GM21786 (cell line): ENCODE measurements around the gene CNNM3.
A peak's percentile ranks its signal among the peaks of the same experiment; 100 is the strongest.
"Not testable (repeated sequence)": the region's sequence is repeated elsewhere in the genome, so short reads cannot be mapped to it uniquely, and the experiment has no call there.

ENCODE experiments used
- ATAC-seq: cut with Tn5 transposase; IDR thresholded peaks from one replicate; pipeline ENCODE4 v1.9.1; 2021; ENCODE audit not compliant: unreplicated experiment

The CNNM3 gene

DNA sequence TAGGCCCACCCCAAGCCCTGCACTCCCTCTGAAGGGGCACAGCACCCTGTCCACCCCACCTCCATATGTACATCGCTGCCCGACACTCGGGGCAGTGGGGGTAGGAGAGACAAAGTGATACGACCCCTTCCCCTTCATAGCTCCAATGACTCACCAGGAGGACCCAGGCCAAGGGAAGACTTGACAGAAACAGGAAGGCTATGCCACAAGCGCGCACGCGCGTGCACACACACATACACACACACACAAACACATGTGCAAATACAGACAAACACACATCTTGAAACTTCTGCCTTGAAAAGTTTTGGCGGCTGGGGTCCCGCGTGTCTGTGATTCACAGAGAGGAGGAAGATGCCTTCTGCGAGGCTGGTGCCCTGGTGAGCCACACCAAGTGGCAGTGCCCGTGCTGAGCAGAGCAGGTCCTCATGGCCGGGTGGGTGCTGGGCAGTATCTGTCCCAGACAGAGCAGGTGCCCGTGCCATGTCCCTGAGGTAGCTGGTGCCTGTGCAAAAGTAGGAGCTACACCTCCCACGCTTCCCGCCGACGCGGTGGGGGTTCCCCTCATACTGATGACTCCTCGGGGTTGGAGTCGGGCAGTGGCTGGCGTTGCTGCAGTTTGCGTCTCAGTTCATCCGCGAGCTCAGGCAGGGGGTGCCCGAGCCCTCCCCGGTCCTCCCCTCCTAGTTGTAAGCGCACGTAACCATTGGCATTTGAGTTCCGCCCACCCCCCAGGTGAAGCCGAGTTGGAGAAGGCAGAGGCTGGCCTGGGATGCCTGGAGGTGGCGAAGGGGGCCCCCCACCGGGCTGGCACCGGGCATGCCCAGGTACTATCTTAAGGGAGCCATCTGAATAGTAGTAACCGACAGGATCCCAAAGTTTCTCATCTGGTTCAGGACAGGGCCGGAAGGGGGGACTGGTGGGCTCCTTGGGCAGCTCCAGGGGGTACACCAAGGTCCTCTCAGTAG lies 44.3 kb downstream of the CNNM3 start:
- no peak for ATAC-seq

DNA sequence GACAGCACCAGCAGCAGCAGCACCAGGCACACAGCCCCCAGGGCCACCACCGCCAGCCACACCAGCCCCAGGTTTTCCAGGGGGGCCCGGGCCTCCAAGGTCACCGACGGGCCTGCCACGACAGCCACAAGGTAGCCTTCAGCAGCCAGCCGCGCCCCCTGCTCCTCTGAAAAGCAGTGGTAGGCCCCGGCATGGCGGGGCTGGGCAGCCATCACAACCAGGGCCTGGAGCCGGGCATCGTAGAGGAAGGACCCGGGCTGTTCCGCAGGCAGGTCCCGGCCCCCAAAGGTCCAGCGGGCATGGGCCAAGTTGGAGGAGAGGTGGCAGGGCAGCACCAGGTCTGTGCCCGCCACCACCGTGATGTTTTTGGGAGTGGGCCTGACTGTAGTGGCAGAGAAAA lies 45.0 kb downstream of the CNNM3 start:
- no peak for ATAC-seq

DNA sequence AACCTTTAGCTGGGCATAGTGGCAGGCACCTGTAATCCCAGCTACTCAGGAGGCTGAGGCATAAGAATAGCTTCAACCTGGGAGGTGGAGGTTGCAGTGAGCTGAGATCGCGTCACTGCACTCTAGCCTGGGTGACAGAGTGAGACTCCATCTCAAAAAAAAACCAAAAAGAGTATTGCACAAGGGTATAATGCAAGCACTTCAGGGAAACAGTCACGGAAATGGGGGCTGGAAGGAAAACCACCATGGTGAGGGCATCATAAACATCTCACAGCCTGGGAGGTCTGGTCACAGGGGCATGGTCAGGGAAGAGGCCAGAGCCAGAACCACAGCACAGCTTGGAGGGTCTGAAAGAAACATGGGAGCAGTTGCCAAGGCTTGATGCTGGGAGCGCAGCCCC lies 47.0 kb downstream of the CNNM3 start:
- ATAC-seq: not testable (repeated sequence)

DNA sequence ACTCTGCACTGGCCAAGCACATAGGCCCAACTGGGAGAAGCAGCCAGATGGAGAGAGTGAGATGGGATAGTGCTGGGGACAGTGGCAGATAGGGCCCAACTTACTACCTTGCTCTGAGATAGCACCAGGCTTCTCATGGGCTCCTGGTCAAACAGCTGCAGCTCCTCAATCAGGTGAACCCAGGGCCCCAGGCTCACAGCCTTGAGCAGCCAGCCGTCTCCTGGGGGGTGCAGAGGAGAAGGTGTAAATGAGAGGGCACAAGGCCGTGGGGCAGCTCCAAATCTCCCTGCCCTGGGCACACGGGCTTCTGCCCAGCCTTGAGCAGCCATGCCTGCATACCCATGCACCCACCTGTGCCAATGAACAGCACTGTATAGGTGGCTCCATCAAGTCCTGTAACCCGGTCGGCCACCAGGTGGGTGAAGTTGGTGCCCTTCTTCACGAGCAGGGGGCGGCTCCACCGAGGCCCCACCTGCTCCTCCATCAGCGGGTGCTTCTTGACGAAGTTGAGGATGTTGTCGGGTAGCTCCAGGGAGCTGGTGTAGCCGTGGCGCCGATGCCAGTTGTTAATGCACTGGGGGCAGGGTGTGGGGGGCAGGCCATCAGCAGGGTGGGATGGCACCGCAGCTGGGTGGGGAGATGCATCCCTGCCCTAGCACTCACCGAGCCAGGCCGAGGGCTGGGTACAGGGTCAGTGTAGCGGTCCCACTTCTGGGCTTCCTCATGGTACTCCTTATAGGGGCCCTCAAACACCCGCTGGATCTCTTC lies 47.7 kb downstream of the CNNM3 start:
- no peak for ATAC-seq

DNA sequence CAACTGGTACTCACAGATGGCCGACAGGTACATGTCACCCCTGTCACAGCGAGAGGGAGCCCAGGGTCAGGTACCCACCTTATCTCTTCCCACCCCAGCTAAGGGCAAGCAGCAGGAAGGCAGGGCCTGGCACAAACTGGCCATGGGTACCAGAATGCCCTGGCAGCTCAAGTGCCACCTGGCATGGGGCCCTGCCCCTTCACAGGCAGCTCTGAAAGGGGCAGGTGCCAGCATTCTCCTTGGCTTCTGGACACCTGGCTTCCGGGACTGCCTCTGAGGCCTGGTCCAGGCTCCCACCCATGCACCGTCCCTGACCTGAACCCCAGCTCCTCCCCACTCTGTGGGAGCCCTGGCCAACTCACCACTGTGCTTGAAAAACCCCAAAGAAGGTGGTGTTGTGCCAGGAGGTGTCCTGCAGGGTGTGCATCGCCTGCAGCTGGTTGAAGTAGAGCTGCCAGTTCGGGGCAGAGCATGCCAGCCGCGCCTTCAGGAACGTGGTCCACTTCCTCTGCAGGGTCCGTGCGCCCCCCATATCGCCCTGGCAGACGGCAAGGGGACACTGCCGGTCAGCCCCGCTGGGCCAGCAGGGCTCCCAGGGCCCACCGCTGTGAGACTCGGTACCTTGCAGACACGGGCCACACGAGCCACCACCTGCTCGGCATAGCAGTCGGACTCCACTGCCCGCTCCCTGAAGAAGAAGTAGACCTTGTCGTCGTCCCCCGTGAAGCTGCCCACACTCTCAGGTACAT lies 48.4 kb downstream of the CNNM3 start:
- no peak for ATAC-seq

DNA sequence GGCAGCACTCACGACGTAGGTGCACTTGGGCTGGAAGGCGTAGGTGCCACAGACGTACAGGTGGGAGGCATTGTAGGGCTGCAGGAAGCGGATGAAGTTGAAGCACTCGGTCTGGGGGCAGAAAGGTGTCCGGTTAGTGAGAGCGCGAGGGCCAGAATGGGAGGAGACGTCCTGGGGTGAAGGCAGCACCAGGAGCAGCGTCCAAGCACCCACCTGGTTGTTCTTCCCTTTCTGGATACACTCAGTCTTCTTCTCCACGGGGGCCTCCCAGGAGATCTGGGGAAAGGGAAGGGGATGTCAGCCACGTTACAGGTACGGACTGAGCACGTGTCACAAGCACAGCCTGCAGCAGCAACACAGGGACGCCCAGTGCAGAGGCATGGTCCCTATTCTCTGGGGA lies 49.6 kb downstream of the CNNM3 start:
- no peak for ATAC-seq

DNA sequence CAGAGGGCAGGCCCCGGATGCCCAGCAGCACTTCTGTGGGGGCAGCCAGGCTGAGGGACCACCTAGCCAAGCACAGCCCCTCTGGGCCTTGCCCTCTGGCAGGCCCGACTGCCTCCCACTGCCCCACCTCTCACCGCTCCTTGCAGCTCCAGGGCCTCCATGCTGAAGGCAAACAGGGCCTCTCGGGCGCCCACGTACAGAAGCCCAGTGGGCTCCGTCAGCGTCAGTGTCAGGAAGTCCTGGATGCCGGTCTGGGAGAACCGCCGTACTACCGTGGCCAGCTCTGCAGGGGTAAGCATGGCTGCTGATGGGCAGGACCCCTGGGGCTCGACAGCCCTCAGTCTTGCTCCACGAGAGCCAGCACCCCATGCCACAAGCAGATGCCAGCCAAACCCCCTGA lies 50.1 kb downstream of the CNNM3 start:
- no peak for ATAC-seq

DNA sequence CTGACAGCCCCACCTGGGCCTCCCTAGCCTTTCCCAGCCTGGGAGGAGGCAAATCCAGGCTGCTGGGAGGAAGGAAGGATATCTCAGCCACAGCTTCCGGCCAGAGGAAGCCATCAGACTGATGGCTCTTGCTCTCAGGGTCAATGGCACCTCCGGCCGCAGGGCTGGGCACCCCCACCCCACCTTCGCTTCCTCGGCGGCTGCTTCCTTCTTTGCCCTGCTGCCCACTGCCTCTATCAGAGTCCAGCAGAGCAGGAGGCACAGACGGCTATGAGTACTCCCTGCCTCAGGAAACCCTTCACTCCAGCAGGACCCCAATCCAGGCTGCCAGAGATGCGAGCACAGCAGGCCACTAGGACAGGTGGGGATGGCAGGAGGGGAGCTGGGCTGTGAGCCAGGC lies 50.5 kb downstream of the CNNM3 start:
- no peak for ATAC-seq

DNA sequence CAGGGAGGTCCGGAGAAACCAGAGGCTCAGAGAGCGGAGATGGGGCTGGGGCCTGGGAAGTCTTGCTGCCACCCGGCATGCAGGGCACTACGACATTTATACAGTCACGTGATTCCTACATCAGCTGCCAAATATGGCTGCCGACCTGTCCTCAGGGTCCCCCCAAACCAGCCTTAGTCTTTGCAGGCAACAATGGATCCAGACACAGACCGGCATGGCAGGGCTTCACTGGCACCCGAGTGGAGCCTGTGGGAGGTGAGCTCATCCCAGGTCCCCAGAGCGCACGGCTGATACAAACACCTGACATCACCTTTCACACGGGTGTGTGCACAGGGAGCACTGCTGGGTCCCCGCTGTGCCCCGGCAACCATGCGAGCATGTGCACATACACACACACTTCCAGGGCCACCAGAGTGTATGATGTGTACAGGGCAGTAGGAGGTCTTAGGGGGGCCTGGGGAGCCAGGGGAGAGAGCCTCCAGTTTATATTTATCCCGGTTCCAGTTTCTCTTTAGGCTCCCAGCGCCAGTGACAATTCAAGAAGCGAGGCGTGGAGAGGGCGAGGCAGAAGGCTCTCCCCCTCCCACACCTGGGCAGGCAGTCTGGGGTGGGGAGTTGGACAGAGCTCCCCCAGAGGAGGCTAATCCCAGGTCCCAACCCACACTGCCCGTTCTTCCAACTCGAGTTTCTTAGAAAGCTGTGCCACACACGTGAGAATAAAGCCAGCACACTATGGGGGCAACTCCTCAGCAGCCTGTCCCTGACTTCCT lies 51.1 kb downstream of the CNNM3 start:
- no peak for ATAC-seq

DNA sequence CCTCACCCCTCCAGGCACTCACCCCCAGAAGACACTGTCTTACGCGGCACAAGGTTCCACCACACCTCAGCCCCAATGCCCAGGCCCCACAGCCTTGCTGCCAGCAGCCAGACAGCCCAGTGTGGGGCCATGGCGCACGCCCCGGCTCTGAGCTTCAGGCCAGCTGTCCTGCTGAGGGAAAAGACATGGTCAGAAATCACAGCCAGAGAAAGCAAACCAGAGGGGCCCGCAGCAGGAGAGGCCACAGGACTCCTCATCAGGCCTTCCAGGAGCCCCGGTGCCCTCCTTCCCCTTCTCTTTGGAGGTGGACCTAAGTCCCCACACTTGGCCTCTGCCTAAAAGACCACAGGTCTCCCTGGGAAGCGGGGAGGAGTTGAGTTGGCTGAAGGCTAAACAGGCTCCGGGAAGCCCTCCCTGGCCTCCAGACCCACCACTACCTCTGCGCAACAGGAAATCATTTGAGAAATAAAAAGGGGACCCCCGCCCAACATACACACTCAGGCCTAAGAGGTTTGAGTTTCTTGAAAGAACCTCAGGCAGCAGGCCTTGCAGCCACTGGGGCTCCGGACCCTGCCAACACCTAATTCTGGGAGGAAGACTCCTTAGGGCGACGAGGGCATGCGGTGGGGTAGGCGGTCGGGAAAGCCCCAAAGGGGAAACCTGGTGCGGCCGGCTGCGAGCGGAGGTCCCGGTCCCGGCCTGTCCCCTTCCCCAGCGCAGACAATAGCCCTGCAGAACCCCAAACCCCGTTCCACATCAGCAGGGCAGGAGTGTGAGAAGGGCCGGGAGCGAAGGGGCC lies 51.9 kb downstream of the CNNM3 start:
- peak; percentile 15 for ATAC-seq

DNA sequence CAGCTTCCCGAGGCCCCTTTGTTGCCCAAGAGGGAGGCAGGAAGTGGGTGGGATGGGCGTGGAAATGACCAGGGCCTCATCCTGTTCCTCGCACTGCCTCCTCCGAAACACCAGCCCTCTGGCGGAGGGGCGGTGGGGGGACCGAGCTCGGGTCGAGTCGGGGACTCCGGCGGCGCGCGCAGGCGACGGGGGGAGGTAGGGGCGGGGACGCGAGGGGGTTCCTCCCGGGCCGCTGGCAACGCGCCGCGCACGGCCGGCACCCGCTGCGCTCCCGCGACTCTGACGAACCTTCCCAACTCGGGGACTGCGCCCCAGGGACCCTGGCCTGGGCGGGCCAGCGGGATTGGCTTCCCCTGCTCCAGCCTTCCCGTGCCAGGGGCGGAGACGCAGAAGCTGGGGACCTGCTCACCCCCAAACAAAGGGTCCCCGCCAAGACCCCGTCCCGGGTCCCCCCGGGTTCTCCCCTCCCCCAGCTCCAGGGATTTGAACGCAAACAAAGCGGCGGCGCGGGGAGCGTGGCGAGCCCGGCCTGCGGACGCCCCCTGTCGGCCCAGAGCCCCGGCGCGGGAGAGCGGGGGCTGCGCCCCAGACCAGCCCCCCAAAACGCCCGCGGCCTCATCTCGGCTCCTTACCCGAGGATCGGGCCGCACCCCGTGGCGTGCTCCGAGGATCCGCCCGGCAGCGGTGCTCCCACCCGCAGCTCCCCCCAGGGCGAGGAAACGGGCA lies 52.6 kb downstream of the CNNM3 start:
- ATAC-seq: peak; percentile 44

DNA sequence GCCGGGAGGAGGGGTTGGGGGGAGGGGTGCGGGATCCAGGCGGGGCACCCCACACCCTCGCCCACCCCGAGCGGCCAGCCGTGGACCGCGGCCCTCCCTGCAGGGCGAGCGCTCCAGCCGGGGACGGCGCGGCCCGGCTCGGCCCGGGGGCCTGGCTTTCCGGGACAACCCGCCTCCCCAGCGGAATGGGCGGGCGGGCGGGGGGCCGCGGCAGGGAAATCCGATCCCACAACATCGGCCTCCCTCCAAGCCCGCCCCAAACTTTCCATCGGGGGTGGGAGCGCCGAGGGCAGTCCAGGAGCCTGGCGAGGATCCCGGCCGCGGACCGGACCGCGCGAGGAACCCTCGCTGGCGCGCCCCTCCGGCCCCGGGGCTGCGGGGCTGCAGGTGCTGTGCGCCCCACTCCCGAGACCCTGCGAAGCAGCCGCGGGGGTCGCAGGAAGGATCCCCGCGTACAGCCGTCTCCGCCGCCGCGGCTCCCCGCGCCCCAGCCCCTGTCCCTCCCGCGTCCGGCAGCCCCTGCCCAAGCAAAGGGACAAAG lies 53.3 kb downstream of the CNNM3 start:
- ATAC-seq: peak; percentile 11

DNA sequence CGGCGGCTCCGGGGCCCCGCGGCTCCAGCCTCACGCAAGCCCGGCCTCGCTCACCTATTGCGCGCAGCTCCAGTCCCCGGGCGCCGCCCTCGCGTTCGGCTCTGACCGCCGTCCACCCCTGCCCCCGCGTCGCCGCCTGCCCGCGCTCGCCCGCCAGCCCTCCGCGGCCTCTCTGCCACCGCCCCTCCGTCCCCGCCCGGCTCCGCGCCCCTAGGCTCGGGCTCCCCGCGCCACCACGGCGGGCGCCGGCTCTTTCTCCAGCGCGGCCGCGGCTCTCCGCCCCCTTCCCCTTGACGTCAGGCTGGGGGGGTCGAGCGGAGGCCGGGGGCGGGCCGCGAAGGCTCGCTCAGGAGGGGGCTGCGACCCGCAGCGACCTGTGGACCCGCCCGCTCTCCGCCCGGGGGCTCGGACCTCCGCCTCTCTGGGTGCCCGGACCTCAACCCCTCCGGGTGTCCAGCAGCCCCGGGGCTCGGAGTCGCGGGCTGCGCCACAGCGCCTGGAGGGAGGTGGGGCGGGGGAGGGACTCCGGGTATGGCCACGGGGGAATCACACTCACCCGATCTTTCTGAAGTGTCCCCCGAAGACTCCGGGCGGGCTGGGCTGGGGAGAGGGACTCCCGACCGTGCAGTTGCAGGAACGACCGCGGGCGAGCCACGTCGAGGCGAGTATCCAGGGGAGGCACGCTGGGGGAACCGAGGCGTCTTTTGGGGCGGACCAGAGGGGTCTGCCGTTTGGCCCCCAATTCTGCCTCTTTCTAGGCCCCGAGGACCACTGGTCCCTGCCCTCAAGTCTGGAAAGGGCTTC lies 54.0 kb downstream of the CNNM3 start, which contains the start of gene SEMA4C:
TSS of gene SEMA4C (minus strand) at position 259 of the 804 bp plus-strand sequence. CDS start 2,194 bp downstream, outside the sequence.
- no peak for ATAC-seq

DNA sequence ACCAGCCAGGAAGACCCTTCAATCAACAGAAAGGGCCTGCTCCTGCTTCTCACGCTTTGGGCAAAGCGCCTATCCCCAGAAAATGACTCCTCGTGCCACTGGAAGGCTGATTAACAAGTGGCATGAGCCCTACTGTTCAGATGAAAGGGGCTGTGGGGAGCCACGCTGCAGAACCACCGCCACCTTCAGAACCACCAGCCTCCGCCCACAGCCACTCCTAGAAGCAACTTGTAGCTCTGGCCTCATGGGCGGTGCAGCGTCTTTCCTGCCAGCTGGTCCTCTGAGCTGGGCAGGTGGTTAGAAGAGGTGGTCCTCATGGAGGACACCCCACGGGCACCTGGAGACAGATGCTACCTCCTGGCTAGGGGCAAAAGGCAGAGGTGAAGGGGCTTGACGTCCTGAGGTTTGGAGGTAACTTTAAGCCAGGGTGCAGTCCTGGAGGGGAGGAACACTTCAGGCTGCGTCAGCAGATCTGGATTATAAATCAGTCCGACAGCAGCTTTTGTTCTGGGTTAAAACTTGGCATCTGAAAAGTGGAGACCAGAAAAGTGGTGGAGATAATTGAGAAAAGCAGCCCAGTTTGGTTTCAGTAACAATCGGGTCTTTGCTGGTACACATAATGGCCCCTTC lies 54.7 kb downstream of the CNNM3 start:
- no peak for ATAC-seq

DNA sequence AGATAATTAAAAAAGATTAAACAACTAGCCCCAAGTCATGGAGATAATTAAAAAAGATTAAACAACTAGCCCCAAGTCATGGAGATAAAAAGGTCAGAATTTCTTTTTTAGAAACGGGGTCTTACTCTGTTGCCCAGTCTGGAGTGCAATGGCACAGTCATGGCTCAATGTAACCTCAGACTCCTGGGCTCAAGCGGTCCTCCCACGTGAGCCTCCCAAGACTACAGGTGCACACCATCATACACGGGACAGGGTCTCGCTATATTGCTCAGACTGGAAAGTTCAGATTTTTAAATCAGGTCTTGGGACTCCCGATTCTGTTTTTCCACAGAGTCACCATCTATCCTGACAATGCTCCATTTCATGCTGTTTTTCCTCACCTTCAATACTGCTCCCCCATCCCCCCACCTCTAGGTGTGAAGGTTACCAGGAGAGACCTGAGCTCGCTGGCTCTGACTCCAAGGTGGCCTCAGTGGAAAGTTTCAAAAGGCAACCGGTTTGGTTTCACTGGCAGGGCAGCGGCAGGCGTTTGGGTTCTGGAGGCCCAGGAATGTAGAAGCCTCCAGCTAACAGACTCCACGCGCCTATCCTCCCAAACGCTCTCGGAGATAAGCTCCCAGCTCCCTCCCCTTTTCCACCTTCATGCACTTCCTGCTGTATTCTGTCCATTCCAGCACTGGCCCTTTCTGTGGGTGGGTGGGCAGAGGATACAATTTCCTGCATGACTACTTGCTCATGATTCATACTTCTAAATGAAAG lies 56.7 kb downstream of the CNNM3 start:
- ATAC-seq: no peak

DNA sequence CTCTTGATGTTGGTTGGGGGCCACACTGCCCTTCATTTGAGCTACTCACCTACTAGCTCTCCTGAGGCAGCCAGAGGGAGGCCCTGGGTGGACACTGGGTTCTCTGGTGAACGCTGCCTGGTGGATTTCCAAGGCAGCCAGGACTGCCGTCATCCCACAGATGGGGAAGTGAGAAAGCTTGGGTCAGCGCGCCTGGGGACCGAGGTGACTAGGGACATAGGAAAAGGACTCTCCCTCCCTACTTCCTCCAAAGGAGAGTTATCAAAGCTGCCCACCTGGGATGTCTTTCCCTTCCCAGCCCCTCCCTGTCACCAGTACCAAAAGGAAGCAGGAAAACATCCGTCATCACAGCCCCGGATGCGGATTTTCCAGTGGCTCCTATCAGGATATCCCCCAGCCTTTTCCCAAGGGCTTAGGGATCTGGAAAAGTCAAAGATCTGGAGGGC lies 57.6 kb downstream of the CNNM3 start:
- no peak for ATAC-seq
